PC-9 (cell line): ENCODE results near the gene CNFN. TPM values are rescaled to one million over a fixed set of nuclear protein-coding genes. Genes with fewer than 3 reads are reported as not detected.

Source experiments
- BruUV-seq: library from RNA; stranded (reverse); fragments of 400-500 nt; replicated peaks from 2 replicates; lab custom pipeline; 2021; lab: Mats Ljungman, UMichigan
- CTCF ChIA-PET: fragments of 300-600 bp; sonication (Branson Sonifier 250); formaldehyde crosslinking; loops from one replicate; lab custom pipeline; 2022; ENCODE audit warnings: antibody characterized with exemption; lab: Charles Lee
- POLR2A ChIA-PET: fragments of 300-600 bp; sonication (Branson Sonifier 250); formaldehyde crosslinking; loops from one replicate; lab custom pipeline; 2022; ENCODE audit warnings: antibody characterized with exemption; ENCODE audit not compliant: unreplicated experiment; lab: Charles Lee
- DNase-seq, 2 experiments: peaks; one replicate each; pipeline versions ENCODE4 v3.0.0 to v3.0.0-alpha.2; 2015 to 2022; ENCODE audit warnings: mixed read lengths in 1 of 2
- H2AFZ ChIP-seq: fragments of 200-600 bp; sonication (generic); 2 replicates; pipeline ENCODE4 v1.8.1; 2017; ENCODE audit warnings: antibody characterized with exemption
- H3F3A ChIP-seq: fragments of 200-600 bp; sonication (generic); 2 replicates; pipeline ENCODE4 v1.8.1; 2017; ENCODE audit warnings: antibody characterized with exemption, mild to moderate bottlenecking, low read depth; ENCODE audit not compliant: insufficient read depth
- H3K27ac ChIP-seq: fragments of 200-600 bp; sonication (generic); 2 replicates; pipeline ENCODE4 v1.6.1; 2016; ENCODE audit warnings: mixed run types
- H3K27me3 ChIP-seq: fragments of 200-600 bp; sonication (generic); 2 replicates; pipeline ENCODE4 v1.6.1; 2016; ENCODE audit warnings: low read depth, mixed run types; ENCODE audit not compliant: insufficient read depth
- H3K36me3 ChIP-seq: fragments of 200-600 bp; sonication (generic); 2 replicates; pipeline ENCODE4 v1.6.1; 2016; ENCODE audit warnings: low read depth, mixed run types
- H3K4me1 ChIP-seq: fragments of 200-600 bp; sonication (generic); replicated peaks from 2 replicates; pipeline ENCODE4 v1.6.1; 2016; ENCODE audit warnings: mixed run types; ENCODE audit not compliant: insufficient read depth
- H3K4me2 ChIP-seq: fragments of 200-600 bp; sonication (generic); 2 replicates; pipeline ENCODE4 v1.6.1; 2017; ENCODE audit warnings: mixed run types
- H3K4me3 ChIP-seq: fragments of 200-600 bp; sonication (generic); 2 replicates; pipeline ENCODE4 v1.6.1; 2016; ENCODE audit warnings: mixed run types
- H3K79me2 ChIP-seq: fragments of 200-600 bp; sonication (generic); 2 replicates; pipeline ENCODE4 v1.6.1; 2017; ENCODE audit warnings: low read depth, mixed run types
- H3K9me2 ChIP-seq: fragments of 200-600 bp; sonication (generic); 2 replicates; pipeline ENCODE4 v1.8.1; 2017; ENCODE audit warnings: mild to moderate bottlenecking; ENCODE audit not compliant: insufficient read depth
- H3K9me3 ChIP-seq: fragments of 200-600 bp; sonication (generic); 2 replicates; pipeline ENCODE4 v1.8.1; 2016; ENCODE audit warnings: low read depth; ENCODE audit not compliant: insufficient read depth
- H4K20me1 ChIP-seq: fragments of 200-600 bp; sonication (generic); 2 replicates; pipeline ENCODE4 v1.8.1; 2017; ENCODE audit not compliant: insufficient read depth
- EZH2 ChIP-seq: fragments of 200-600 bp; sonication (generic); IDR thresholded peaks from 2 replicates; pipeline ENCODE4 v1.8.0; 2017; ENCODE audit warnings: antibody characterized with exemption, low read depth
- intact Hi-C: fragments of 100-400 bp; cut with micrococcal nuclease; formaldehyde crosslinking; loops from one replicate; pipeline ENCODE4 v1.10.0; 2022; ENCODE audit not compliant: unreplicated experiment
- total RNA-seq: library from RNA; stranded (reverse); gene quantifications from 2 replicates; pipeline ENCODE4 v1.2.3, GENCODE V29; 2021
- TF ChIP-seq, protein P1 (sequence below): fragments of 200-600 bp; sonication (generic); conservative IDR thresholded peaks from 2 replicates; pipeline ENCODE4 v1.6.1; 2017; ENCODE audit warnings: mixed run types, antibody characterized with exemption, mild to moderate bottlenecking, moderate library complexity

CNFN gene
- total RNA-seq, 1 experiment from 2014 or later = 4.9 TPM

- Histone ChIP-seq H3K36me3 (no peaks in the 10 kb centered on the region), H3K4me3 (no peak overlapping the region), H3K79me2 (no peaks in the 10 kb centered on the region), H3K4me2 (no peak overlapping the region), H3K27ac (no peak overlapping the region), H3K9me2 (no peaks in the 10 kb centered on the region), H4K20me1 (no peaks in the 10 kb centered on the region), H3K4me1 (no peaks in the 10 kb centered on the region), H3F3A (no peaks in the 10 kb centered on the region), H2AFZ (no peak overlapping the region), H3K9me3 (no peaks in the 10 kb centered on the region; the same call in 1 of the 2 replicates), H3K27me3 (no peaks in the 10 kb centered on the region)
- BruUV-seq = no TSS peak
- no peak for TF ChIP-seq EZH2
- TF ChIP-seq, protein P1, sequence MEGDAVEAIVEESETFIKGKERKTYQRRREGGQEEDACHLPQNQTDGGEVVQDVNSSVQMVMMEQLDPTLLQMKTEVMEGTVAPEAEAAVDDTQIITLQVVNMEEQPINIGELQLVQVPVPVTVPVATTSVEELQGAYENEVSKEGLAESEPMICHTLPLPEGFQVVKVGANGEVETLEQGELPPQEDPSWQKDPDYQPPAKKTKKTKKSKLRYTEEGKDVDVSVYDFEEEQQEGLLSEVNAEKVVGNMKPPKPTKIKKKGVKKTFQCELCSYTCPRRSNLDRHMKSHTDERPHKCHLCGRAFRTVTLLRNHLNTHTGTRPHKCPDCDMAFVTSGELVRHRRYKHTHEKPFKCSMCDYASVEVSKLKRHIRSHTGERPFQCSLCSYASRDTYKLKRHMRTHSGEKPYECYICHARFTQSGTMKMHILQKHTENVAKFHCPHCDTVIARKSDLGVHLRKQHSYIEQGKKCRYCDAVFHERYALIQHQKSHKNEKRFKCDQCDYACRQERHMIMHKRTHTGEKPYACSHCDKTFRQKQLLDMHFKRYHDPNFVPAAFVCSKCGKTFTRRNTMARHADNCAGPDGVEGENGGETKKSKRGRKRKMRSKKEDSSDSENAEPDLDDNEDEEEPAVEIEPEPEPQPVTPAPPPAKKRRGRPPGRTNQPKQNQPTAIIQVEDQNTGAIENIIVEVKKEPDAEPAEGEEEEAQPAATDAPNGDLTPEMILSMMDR = no peak
- POLR2A ChIA-PET = no interaction called here
- no peak for DNase-seq
- intact Hi-C loops = no loop called here
- CTCF ChIA-PET = interaction anchor here (1.1 kb wide), 1 partner anchor 10 kb away, joined by 12 read pairs; no protein-coding TSS in a partner anchor
These were observed 21.3 kb downstream of the CNFN start for GRCh38 chr19:42368765-42369164.

DNA sequence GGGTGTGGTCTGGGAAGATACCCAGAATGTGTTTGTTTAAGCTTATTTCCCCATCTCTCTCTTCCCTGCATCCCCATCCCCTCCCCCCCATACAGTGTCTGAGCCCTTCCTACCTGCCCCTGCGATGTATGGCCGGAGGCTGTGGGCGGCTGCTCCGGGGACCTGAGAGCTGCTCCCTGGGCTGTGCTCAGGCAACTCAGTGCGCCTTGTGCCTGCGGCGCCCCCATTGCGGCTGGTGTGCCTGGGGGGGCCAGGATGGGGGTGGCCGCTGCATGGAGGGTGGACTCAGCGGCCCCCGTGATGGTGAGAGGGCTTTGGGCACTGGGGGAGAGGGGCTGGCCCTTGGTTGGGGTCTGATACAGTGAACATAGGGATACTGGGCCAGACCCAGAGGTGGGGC lies 21.7 kb downstream of the CNFN start:
- Histone ChIP-seq H3K4me2 (no peak overlapping the region), H3F3A (no peaks in the 10 kb centered on the region), H3K36me3 (no peaks in the 10 kb centered on the region), H2AFZ (no peak overlapping the region), H3K27ac (no peak overlapping the region), H3K4me3 (no peak overlapping the region), H3K79me2 (no peaks in the 10 kb centered on the region), H3K9me2 (no peaks in the 10 kb centered on the region), H3K4me1 (no peaks in the 10 kb centered on the region), H3K27me3 (no peaks in the 10 kb centered on the region), H3K9me3 (no peaks in the 10 kb centered on the region; the same call in 1 of the 2 replicates), H4K20me1 (no peaks in the 10 kb centered on the region)
- ChIA-PET CTCF (interaction anchor here (1.1 kb wide), 1 partner anchor 10 kb away, joined by 12 read pairs; no protein-coding TSS in a partner anchor), POLR2A (no interaction called here)
- intact Hi-C loops = no loop called here
- no peak for DNase-seq
- no TSS peak for BruUV-seq
- no peak for TF ChIP-seq EZH2
- TF ChIP-seq, protein P1 = no peak

- Histone ChIP-seq H3K4me3 (no peak overlapping the region), H3K4me1 (no peaks in the 10 kb centered on the region), H3K27ac (no peak overlapping the region), H3K4me2 (no peak overlapping the region), H3K27me3 (no peaks in the 10 kb centered on the region), H3K79me2 (no peaks in the 10 kb centered on the region), H3K9me2 (no peaks in the 10 kb centered on the region), H3K36me3 (no peaks in the 10 kb centered on the region), H3K9me3 (no peaks in the 10 kb centered on the region; the same call in 1 of the 2 replicates), H3F3A (no peaks in the 10 kb centered on the region), H4K20me1 (no peaks in the 10 kb centered on the region), H2AFZ (no peak overlapping the region)
- no TSS peak for BruUV-seq
- no peak for TF ChIP-seq EZH2
- TF ChIP-seq, protein P1 = no peak
- DNase-seq = no peak
- intact Hi-C loops = no loop called here
- ChIA-PET POLR2A (no interaction called here), CTCF (interaction anchor here (0.6 to 1.1 kb wide), 2 partner anchors 11 to 69 kb away, joined by 5 to 12 read pairs; no protein-coding TSS in a partner anchor)
These were observed 22.2 kb downstream of the CNFN start for GRCh38 chr19:42367929-42368328.
